ENCODE measurements around the gene NR5A2. TPM values are rescaled to one million over a fixed set of nuclear protein-coding genes. Genes with fewer than 3 reads are reported as not detected.
"Not testable (repeated sequence)": the region's sequence is repeated elsewhere in the genome, so short reads cannot be mapped to it uniquely, and the experiment has no call there.

Gene NR5A2
- total and polyA plus RNA-seq, 10 donors: 0.02 to 0.63 (median 0.10) TPM; not detected in 3

GRCh38 chr1:200184196-200184595, 156.7 kb downstream of the NR5A2 start:
- intact Hi-C loops (cut with DNase I; ENCODE audit: low total_unique reads): no loop called here
- Histone ChIP-seq H3K27ac (peak overlapping the region in 6 of 8 donors; percentile 35 to 87 (median 59)), H3K36me3 (no peaks in the 10 kb centered on the region), H3K4me3 (peak overlapping the region in 1 of 8 donors; percentile 13), H3K9me3 (no peaks in the 10 kb centered on the region), H3K4me1 (peaks cover 0 to 20% (median 6%) of the 10 kb centered on the region in 6 donors), H3K27me3 (replicated peaks in 1 of 7) (no peaks in the 10 kb centered on the region)
- peak; percentile 87 for DNase-seq
- TF ChIP-seq POLR2A (IDR thresholded peaks at IDR 0.05) (no peak), CTCF (IDR thresholded peaks at IDR 0.05 in 8 of 11, conservative IDR thresholded peaks at IDR 0.05 in 3 of 11) (no peak), POLR2AphosphoS5 (IDR thresholded peaks at IDR 0.05) (peak in 1 of 3 donors; percentile 84)
- 16 to 34% (median 24%) methylated on average over 4 of the region's 4 CpGs for WGBS, 5 donors

GRCh38 chr1:200185191-200185590, 157.7 kb downstream of the NR5A2 start:
- H3K9me3 ChIP-seq; H3K36me3 ChIP-seq; DNase-seq; H3K27me3 ChIP-seq (replicated peaks in 1 of 7); H3K4me3 ChIP-seq; intact Hi-C loops (cut with DNase I; ENCODE audit: low total_unique reads): not testable (repeated sequence)
- Histone ChIP-seq H3K27ac (peak overlapping the region in 2 of 8 donors; percentile 77 to 87), H3K4me1 (peaks cover 0 to 20% (median 6%) of the 10 kb centered on the region in 6 donors)
- 62 to 88% (median 86%) methylated on average over 7 to 8 of the region's 8 CpGs for WGBS, 5 donors

DNA sequence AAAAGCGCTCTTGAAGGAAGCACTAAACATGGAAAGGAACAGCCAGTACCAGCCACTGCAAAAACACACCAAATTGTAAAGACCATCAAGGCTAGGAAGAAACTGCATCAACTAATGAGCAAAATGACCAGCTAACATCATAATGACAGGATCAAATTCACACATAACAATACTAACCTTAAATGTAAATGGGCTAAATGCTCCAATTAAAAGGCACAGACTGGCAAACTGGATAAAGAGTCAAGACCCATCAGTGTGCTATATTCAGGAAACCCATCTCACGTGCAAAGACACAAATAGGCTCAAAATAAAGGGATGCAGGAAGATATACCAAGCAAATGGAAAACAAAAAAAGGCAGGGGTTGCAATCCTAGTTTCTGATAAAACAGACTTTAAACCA, 159.8 kb downstream of the NR5A2 start:
- intact Hi-C loops (cut with DNase I; ENCODE audit: low total_unique reads); H3K36me3 ChIP-seq; H3K27me3 ChIP-seq (replicated peaks in 1 of 7); H3K27ac ChIP-seq; DNase-seq; H3K4me3 ChIP-seq; H3K9me3 ChIP-seq: not testable (repeated sequence)
- peaks cover 0 to 20% (median 6%) of the 10 kb centered on the region in 6 donors for H3K4me1 ChIP-seq
- WGBS, 5 donors: 64 to 97% (median 91%) methylated on average over 2 of the region's 2 CpGs

- no peaks in the 10 kb centered on the region for H3K4me1 ChIP-seq
- TF ChIP-seq POLR2AphosphoS5 (IDR thresholded peaks at IDR 0.05): no peak
- TF ChIP-seq POLR2A (IDR thresholded peaks at IDR 0.05): no peak
- no peak for TF ChIP-seq CTCF (IDR thresholded peaks at IDR 0.05 in 8 of 11, conservative IDR thresholded peaks at IDR 0.05 in 3 of 11)
- H3K4me3 ChIP-seq: no peak overlapping the region
- no peak for DNase-seq
- H3K27ac ChIP-seq: no peak overlapping the region
- H3K36me3 ChIP-seq: no peaks in the 10 kb centered on the region
- no peaks in the 10 kb centered on the region for H3K27me3 ChIP-seq (replicated peaks in 1 of 7)
- 63 to 79% (median 70%) methylated on average over 3 of the region's 3 CpGs for WGBS, 5 donors
- intact Hi-C loops (cut with DNase I; ENCODE audit: low total_unique reads): no loop called here
- H3K9me3 ChIP-seq: no peaks in the 10 kb centered on the region
Observed at GRCh38 chr1:200191993-200192392, 164.5 kb downstream of the NR5A2 start.

- Histone ChIP-seq H3K4me3 (no peak overlapping the region), H3K27me3 (replicated peaks in 1 of 7) (no peaks in the 10 kb centered on the region)
Observed at GRCh38 chr1:200194477-200194876, 167.0 kb downstream of the NR5A2 start.

More at GRCh38 chr1:200194477-200194876, 167.0 kb downstream of the NR5A2 start:
- TF ChIP-seq CTCF (IDR thresholded peaks at IDR 0.05 in 8 of 11, conservative IDR thresholded peaks at IDR 0.05 in 3 of 11) (no peak), POLR2A (IDR thresholded peaks at IDR 0.05) (no peak), POLR2AphosphoS5 (IDR thresholded peaks at IDR 0.05) (no peak)
- no peaks in the 10 kb centered on the region for H3K9me3 ChIP-seq
- no peak overlapping the region for H3K27ac ChIP-seq
- 89 to 96% (median 94%) methylated on average over 8 of the region's 8 CpGs for WGBS, 5 donors
- no peak for DNase-seq
- intact Hi-C loops (cut with DNase I; ENCODE audit: low total_unique reads): no loop called here
- H3K36me3 ChIP-seq: no peaks in the 10 kb centered on the region
- no peaks in the 10 kb centered on the region for H3K4me1 ChIP-seq
